CD4-positive, alpha-beta T cell treated with Interleukin-6 at 100 ng/mL for 8 hours (primary cell): ENCODE data around the gene TDRD3.
"Not testable (repeated sequence)": the region's sequence is repeated elsewhere in the genome, so short reads cannot be mapped to it uniquely, and the experiment has no call there.

Experiments
- DNase-seq: peaks from one replicate; pipeline ENCODE4 v3.0.0-alpha.2; 2020; ENCODE audit warnings: mixed read lengths, low spot score

The TDRD3 gene

DNA sequence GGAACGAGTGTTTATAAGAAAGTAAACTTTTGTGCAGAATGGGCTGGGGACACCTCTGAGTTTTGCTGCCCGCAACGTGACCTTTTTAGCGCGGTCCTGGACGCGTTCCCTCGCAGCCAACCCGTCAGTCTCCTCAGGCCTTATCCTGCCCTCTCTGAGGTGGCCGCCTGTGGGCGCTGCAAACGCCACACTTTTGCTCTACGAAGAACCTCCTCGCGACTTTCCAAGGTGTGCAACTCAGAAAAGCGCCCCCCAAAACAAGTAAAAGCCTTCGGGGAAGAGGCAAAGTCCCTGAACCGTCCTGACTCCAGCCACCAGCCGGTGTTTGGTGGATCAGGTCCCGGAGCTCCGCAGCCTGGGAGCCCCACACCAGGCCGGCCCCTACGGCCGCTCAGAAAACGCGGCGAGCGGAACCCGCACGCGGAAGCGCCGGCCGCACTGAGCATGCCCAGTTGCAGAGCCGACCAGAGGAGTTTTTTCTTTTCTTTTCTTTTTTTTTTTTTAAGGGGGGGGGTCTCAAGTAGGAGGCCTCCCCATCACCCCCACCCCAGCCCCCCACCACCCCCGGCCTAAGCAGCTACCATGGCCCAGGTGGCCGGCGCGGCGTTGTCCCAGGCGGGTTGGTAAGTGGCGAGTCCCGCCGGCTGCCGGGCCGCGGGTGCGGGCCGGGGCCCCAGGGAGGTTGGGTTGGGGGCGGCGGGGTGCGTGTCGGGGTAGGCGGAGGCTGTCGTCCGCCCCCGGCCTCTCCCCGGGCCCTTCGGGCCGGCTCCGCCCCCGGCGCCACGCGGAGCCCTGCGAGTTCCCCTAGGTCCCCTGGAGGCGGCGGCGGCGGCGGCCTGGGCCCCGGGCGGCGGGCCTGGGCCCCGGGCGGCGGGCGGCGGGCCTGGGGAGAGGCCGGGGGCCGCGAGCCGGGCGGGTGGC is at the start of gene TDRD3:
Gene TDRD3, plus strand, starts transcription at position 438 of the 921 bp plus-strand sequence. Its CDS starts 145 bp downstream, at position 583.
- peak; percentile 77 for DNase-seq

- DNase-seq: no peak
Measured at GRCh38 chr13:60347690-60348089, 49.3 kb upstream of the TDRD3 start.

- no peak for DNase-seq
Measured at GRCh38 chr13:60348097-60348496, 48.9 kb upstream of the TDRD3 start.

- DNase-seq: no peak
Measured at GRCh38 chr13:60351326-60351725, 45.7 kb upstream of the TDRD3 start.

DNA sequence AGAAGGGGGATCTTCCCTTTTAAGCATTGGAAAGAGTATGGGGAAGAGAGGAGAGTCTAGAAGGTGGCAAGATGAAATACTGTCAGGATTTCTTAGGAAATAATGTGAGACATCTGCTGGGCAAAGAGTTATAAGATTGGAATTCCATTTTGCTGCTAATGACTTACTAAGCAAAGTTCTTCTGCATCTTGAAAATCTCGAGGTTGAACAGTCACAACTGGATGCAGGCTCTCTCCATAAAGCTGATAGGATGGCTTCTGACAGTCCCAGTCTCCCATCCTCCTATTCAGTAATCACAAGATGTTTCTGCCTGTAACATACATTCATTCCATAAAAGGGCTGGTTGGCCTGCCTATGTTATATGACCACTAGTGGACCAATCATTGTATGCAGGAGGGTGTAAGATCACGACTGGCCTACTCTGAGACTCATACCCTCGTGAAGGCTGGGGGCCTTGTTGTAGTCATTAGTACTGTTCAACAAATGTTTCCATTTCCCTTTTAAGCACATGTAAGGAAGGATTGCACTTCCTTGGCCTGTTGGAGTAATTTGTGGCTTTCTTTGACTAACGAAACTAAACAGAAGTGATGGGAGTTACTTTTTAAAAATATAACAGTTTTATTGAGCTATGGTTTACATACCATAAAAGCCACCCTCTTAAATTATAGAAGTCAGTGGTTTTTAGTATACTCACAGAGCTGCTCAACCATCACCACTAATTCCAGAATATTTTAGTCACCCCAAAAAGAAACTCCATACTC is 45.0 kb upstream of the TDRD3 start:
- no peak for DNase-seq

GRCh38 chr13:60352644-60353043 is 44.4 kb upstream of the TDRD3 start:
- DNase-seq: no peak

DNA sequence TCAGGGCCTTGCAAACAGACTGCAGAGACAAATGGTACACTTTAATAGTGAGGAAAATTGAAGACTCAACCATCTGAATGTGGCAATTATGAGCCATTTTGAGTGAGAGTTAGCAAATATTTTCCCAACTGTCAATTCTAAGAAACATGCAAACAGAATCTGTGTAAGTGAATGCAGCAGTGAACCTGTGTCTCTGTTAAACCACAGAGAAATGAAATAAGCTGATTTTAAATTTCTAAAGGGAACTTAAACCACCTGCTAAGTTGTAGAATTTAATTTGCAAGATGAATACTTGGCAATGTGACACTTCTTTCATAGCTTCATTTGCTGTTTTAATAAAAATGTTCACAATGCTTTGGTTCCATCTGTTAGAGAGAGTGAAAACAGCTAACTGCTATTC is 42.0 kb upstream of the TDRD3 start:
- no peak for DNase-seq

DNA sequence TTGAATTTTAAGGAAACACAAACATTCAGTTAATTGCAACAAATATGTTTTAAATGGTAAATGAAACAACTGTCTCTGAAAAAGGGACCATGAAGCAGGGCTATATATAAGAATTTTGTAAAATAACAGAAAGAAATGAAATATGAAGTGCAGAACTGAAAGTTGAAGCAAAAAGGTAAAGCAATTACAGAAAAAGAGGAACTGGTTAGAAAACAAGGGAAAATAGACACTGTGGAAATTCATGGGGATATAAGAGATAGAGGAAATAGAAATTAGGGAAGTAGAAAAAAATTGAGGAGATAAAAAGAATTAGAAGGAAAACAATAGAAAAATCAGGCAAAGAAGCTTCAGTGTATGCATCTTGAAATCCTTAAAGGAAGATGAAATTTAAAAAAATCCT is 40.0 kb upstream of the TDRD3 start:
- no peak for DNase-seq

GRCh38 chr13:60358453-60358852 is 38.6 kb upstream of the TDRD3 start:
- no peak for DNase-seq

- DNase-seq: no peak
Measured at GRCh38 chr13:60363288-60363687, 33.7 kb upstream of the TDRD3 start.

DNA sequence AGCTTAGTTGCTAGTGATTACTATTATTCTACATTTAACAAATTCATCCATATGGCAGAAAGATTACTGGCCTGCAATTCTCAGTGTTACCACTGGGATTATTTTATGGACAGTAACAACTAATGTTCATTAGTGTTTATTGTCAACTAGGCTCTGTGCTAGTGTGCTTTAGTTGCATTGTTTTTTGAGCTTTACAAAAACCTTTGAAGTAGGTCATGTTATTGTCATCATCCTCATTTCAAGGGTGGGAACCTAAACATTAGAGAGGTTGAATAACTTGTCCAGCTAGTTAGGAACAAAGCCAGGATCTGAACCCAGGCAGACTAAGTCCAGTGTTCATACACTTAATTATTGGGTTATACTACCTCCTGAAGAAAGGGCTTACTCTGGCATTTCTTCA is 27.8 kb upstream of the TDRD3 start:
- DNase-seq: no peak

DNA sequence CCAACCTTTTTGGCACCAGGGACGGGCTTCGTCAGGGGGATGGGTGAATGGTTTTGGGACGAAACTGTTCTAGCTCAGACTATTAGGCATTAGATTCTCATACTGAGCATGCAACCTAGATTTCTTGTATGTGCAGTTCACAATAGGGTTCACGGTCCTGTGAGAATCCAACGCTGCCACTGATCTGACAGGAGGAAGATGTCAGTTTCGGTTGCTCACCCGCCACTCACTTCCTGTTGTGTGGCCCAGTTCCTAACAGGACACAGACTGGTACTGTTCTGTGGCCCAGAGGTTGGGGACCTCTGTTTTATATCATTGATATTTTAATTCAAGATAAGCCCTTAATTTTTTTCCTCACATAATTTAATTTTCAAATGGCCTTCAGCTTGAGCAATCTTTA is 26.7 kb upstream of the TDRD3 start:
- peak; percentile 2 for DNase-seq

- no peak for DNase-seq
Measured at GRCh38 chr13:60372141-60372540, 24.9 kb upstream of the TDRD3 start.

DNA sequence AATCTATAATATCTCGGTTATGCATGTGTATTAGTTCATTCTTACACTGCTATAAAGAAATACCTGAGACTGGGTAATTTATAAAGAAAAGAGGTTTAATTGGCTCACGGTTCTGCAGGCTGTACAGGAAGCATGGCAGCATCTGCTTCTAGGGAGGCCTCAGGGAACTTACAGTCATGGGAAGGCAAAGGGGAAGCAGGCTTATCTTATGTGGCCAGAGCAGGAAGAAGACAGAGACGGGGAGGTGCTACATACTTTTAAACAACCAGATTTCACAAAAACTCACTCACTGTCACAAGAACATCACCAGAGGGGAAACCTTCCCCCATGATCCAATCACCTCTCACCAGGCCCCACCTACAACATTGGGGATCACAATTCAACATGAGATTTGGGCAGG is 17.7 kb upstream of the TDRD3 start:
- not testable (repeated sequence) for DNase-seq

GRCh38 chr13:60379837-60380565 is 17.0 kb upstream of the TDRD3 start:
- no peak for DNase-seq

DNA sequence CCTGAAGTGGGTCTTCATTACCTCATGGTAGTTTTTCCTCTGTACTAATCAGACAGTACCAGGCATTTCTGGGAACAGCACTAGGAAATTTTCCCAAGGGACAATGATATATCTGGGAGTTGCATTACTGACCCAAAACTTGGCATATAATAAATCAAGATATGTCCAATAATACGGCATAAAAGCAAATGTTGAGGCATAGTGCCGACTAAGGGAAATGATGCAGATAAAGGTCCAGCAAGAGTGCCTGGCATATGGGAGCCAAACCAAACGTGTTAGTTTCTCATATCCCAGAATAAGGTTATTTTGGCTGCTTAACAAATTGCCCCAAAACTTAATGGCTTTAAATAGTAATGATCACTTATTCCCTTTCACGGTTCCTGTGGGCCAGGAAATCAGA is 12.1 kb upstream of the TDRD3 start:
- no peak for DNase-seq

- no peak for DNase-seq
Measured at GRCh38 chr13:60386250-60386649, 10.8 kb upstream of the TDRD3 start.

DNA sequence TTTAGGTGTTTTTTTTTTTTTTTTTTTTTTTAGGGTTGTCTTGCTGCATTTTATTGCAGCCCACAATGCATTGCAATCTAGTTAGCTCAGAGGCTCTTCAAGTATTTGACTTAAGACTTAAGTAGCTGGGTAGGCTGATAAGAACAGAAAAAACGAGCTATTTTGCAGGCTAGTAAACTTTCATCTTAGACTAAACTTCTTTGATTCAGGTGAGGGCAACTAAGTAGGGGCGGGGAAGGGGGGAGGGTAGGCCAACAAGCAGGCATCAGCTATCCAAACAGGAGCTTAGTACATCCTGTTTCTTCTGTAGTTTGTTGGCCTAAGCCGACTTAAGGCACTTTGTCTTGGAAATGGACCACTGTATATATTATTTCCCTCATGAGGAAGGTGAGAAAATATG is 4.9 kb upstream of the TDRD3 start:
- DNase-seq: no peak

GRCh38 chr13:60395971-60396782 is 843 bp upstream of the TDRD3 start:
- peak; percentile 87 for DNase-seq

DNA sequence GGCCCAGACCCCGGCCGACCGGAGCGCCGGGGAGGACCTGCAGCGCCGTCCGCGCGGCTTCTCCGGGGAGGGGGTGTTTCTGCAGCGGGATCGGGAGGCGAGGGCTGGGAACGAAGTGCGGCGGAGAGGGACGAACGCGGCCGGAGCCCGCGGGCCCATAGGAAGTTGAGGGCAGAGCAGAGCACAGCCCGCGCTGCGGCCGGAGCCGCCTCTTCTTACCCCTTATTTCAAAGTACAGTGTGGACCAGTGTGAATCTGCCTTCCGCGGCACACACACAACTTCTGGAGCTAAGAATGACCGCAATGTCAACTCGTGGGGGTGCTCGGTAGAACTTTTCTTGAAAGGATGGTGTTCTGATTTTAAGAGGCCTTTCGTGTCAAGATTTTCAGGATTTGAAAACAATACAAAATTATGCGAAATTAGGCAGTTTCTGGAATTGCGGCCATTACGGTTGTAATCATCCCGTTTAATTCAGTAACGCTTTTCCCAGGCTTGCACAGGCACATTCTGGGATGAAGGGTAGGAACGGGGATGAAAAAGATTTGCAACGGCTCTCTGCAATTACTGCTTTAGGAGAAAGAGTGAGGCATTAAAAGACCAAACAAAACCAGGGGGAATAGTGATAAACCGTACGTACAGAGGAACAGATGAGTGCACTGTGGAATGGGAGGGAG is 821 bp downstream of the TDRD3 start:
- DNase-seq: peak; percentile 23

- no peak for DNase-seq
Measured at GRCh38 chr13:60398379-60398891, 1.4 kb downstream of the TDRD3 start.
